Stomach (tissue), 4 donors: ENCODE results near the gene TAPT1.

Source experiments
- POLR2A ChIP-seq, 4 donors: fragments of 450-650 bp; IDR thresholded peaks; one replicate each; pipeline ENCODE4 v1.6.1; 2016; ENCODE audit warnings: antibody characterized with exemption in 4 of 4, control low read depth in 2 of 4, mild to moderate bottlenecking in 1 of 4, moderate library complexity in 1 of 4
- TF ChIP-seq, protein P1 (sequence below), 7 experiments: fragments of 450-650 bp in 4 of 7; fragments of 200-600 bp in 3 of 7; sonication (generic) in 3 of 7; IDR thresholded peaks; one replicate each; pipeline ENCODE4 v1.5.1; 2016 to 2019; ENCODE audit warnings: antibody characterized with exemption in 7 of 7, control low read depth in 2 of 7, mild to moderate bottlenecking in 1 of 7

GRCh38 chr4:16113741-16114140 lies 112.5 kb downstream of the TAPT1 start:
- TF ChIP-seq POLR2A (IDR thresholded peaks at IDR 0.05): no peak
- TF ChIP-seq, protein P1, sequence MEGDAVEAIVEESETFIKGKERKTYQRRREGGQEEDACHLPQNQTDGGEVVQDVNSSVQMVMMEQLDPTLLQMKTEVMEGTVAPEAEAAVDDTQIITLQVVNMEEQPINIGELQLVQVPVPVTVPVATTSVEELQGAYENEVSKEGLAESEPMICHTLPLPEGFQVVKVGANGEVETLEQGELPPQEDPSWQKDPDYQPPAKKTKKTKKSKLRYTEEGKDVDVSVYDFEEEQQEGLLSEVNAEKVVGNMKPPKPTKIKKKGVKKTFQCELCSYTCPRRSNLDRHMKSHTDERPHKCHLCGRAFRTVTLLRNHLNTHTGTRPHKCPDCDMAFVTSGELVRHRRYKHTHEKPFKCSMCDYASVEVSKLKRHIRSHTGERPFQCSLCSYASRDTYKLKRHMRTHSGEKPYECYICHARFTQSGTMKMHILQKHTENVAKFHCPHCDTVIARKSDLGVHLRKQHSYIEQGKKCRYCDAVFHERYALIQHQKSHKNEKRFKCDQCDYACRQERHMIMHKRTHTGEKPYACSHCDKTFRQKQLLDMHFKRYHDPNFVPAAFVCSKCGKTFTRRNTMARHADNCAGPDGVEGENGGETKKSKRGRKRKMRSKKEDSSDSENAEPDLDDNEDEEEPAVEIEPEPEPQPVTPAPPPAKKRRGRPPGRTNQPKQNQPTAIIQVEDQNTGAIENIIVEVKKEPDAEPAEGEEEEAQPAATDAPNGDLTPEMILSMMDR (IDR thresholded peaks at IDR 0.05): no peak
